SK-N-MC (cell line): ENCODE data around the gene TAS2R1.
"Not testable (repeated sequence)": the region's sequence is repeated elsewhere in the genome, so short reads cannot be mapped to it uniquely, and the experiment has no call there.

Source experiments
- DNase-seq: peaks from one replicate; pipeline ENCODE4 v3.0.0-alpha.2; 2011; ENCODE audit warnings: low read depth, low spot score
- H3K27ac ChIP-seq: fragments of 200-600 bp; sonication (generic); 2 replicates; pipeline ENCODE4 v1.5.1; 2016; ENCODE audit warnings: mixed run types
- H3K36me3 ChIP-seq: fragments of 200-600 bp; sonication (generic); 2 replicates; pipeline ENCODE4 v1.6.1; 2017; ENCODE audit warnings: antibody characterized with exemption, low read length, mixed read lengths; ENCODE audit not compliant: insufficient read depth
- H3K4me3 ChIP-seq: fragments of 200-600 bp; sonication (generic); 2 replicates; pipeline ENCODE4 v1.5.1; 2016
- H3K9ac ChIP-seq: fragments of 200-600 bp; sonication (generic); 2 replicates; pipeline ENCODE4 v1.8.0; 2017; ENCODE audit warnings: mixed run types, mixed read lengths; ENCODE audit not compliant: insufficient read length
- H3K9me3 ChIP-seq: fragments of 200-600 bp; sonication (generic); 2 replicates; pipeline ENCODE4 v1.6.1; 2017; ENCODE audit warnings: low read depth, mild to moderate bottlenecking, antibody characterized with exemption, low read length, moderate library complexity, mixed read lengths
- EZH2 ChIP-seq: fragments of 200-600 bp; sonication (generic); IDR thresholded peaks from one replicate; pipeline ENCODE4 v1.6.1; 2017; ENCODE audit warnings: antibody characterized with exemption
- FOXP2 ChIP-seq: optimal IDR thresholded peaks from 2 replicates; pipeline ENCODE3; 2011; ENCODE audit warnings: mild to moderate bottlenecking, moderate library complexity; ENCODE audit not compliant: insufficient read depth; ENCODE audit errors: extremely low read length, control extremely low read depth
- POLR2AphosphoS5 ChIP-seq: IDR thresholded peaks from 2 replicates; pipeline ENCODE4 v1.6.1; 2012; ENCODE audit warnings: mild to moderate bottlenecking, low read depth, low read length, borderline replicate concordance

Gene TAS2R1

DNA sequence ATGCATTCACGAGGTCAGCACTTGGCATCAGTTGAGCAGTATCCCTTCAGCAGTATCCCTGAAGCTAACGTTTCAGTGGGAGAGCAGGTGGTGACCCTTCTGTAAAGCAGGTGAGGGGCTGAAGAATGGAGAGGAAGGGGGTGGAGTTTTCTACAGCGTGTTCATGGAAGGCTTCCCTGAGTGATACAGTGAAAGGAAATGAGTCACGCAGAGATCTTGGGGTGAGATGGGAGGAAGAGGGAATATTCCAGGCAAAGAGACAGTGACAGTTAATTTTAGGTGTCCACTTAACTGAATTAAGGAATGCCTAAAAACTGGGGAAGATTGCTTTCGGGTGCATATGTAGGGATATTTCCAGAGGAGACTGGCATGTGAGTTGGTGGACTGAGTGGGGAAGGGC is 25.7 kb downstream of the TAS2R1 start:
- Histone ChIP-seq H3K27ac (no peak overlapping the region), H3K9me3 (no peaks in the 10 kb centered on the region), H3K9ac (no peak overlapping the region), H3K36me3 (no peaks in the 10 kb centered on the region), H3K4me3 (no peak overlapping the region)
- DNase-seq: no peak
- TF ChIP-seq POLR2AphosphoS5 (no peak), EZH2 (no peak), FOXP2 (no peak)

DNA sequence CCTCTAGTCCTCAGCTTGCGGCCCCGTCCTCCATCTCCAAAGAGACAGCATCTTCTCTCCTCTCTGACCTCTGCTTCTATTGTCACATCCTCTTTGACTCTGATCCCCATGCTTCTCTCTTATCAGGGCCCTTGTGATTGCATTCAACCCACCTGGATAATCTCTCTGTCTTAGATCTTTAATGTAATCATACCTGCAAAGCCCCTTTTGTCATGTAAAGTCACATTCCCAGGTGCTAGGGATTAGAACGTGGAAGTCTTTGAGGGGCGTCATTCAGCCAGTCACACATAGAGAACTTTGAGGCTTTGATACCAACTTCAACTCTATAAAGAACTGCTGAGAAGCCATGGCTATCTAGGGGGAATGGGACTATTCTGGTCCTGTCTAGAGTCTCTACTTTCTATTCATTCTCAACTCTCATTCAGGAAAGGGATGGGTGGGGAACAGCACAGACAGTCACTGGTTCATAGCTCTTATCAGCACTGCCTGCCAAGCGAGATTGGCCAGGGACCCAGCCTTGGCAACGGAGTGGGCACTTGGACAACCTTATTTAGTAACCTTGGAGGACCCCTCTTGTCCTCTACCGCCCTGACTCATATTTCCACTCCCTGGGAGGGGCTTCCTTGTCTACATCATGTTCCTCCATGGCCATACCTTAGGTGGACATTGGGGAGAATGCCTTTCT is 29.0 kb downstream of the TAS2R1 start:
- H3K9ac ChIP-seq: no peak overlapping the region
- H3K36me3 ChIP-seq: no peaks in the 10 kb centered on the region
- no peak overlapping the region for H3K27ac ChIP-seq
- TF ChIP-seq FOXP2 (no peak), EZH2 (no peak), POLR2AphosphoS5 (no peak)
- DNase-seq: no peak
- H3K4me3 ChIP-seq: no peak overlapping the region
- H3K9me3 ChIP-seq: no peaks in the 10 kb centered on the region

DNA sequence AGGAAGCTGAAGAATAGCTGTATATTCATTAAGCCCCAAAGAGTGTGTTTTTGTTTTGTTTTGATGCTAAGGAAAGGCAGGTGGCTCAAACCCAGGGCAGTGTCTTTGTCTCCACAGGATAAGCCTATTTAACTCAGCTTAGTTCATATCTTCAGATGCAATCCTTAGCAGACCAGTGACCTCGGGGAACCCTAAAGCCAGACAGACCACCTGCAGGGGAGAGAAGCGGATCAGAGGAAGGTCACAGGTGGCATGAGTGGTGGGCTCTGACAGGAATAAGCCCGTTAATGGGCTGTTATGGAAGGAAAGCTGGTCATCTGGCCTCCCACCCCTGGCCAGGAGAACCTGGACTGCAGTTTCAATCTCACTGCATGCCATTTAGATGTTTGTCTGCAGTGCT is 30.8 kb downstream of the TAS2R1 start:
- Histone ChIP-seq H3K36me3 (no peaks in the 10 kb centered on the region), H3K9me3 (no peaks in the 10 kb centered on the region), H3K27ac (no peak overlapping the region), H3K9ac (no peak overlapping the region), H3K4me3 (no peak overlapping the region)
- no peak for TF ChIP-seq FOXP2
- no peak for TF ChIP-seq EZH2
- no peak for TF ChIP-seq POLR2AphosphoS5
- no peak for DNase-seq

DNA sequence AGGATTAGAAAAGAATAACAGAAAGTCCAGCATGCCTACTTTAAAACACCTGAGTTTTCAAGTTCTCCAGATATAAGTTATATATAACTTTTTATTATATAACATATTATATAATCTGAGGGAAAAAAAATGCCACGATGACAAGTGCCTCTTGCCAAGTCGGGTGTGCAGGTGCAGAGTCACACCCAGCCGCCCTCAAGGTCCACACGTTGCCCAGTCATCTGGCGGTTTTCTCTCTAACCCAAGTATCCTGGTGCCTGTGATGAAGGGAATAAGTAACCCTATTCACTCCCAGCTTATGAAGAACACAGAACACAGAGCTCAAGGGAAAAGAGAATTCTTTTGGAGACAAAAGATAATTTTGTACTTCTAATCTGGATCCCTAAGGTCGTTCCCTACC is 31.8 kb downstream of the TAS2R1 start:
- not testable (repeated sequence) for H3K27ac ChIP-seq, H3K36me3 ChIP-seq, DNase-seq, H3K9me3 ChIP-seq, H3K9ac ChIP-seq, H3K4me3 ChIP-seq

DNA sequence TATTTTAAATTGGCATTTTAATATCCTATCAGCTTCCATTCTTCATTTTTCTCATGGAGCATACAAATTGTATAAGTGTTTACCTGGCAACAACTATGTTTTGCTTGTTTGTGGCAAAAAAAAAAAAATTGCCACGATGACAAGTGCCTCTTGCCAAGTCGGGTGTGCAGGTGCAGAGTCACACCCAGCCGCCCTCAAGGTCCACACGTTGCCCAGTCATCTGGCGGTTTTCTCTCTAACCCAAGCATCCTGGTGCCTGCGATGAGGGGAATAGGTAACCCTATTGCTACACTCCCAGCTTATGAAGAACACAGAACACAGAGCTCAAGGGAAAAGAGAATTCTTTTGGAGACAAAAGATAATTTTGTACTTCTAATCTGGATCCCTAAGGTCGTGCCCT is 32.8 kb downstream of the TAS2R1 start:
- DNase-seq, H3K9me3 ChIP-seq, H3K9ac ChIP-seq, H3K27ac ChIP-seq, H3K36me3 ChIP-seq, H3K4me3 ChIP-seq: not testable (repeated sequence)

DNA sequence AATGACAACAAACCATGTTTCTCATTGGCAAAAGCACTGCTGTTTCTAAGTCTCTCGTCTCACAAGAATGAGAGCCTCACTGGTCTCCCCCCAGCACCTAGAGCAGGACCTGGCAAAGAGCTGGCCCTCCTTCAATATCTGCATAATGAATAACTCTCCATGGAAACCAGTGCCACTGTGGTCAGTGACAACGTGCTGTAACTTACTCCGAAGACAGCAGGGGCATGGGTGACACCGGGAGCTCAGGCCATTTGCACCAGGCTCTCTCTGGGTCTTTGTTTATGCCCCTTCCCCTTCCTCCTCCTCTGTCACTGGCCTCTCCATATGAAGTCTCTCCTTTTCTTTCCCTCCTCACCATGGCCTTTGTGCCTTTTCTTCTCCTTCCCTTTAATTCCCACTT is 33.3 kb downstream of the TAS2R1 start:
- Histone ChIP-seq H3K36me3 (no peaks in the 10 kb centered on the region), H3K27ac (no peak overlapping the region), H3K9me3 (no peaks in the 10 kb centered on the region), H3K9ac (no peak overlapping the region), H3K4me3 (no peak overlapping the region)
- TF ChIP-seq POLR2AphosphoS5 (no peak), FOXP2 (no peak), EZH2 (no peak)
- DNase-seq: no peak

DNA sequence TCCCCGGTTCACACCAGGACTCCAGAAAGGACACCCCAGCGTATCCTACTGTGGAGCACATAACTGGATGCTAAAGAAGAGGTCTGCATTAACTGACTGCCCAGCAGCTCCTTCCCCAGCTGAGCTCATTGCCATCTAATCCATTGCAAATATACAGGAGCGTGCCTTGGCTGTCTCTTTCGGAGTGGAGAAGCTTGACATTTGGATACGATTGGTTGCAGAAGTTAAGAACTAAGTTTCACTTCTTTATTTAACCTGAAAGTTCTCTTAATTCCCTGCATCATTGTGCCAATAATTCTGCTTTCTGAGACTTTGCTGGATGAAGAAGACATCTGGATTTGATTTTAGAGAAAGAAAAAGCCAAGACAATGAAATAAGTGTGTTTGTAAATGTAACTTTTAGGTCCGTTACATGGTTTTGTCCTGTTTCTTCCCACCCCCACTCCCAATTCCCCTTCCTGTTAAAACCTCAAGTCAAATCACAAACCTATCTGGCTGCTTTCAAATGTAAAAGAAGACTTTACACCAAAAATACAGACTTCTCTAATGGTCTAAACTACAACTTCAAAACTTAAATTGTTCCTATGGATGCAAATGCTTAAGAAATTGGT is 33.9 kb downstream of the TAS2R1 start:
- H3K9ac ChIP-seq: no peak overlapping the region
- H3K9me3 ChIP-seq: no peaks in the 10 kb centered on the region
- TF ChIP-seq EZH2: no peak
- no peaks in the 10 kb centered on the region for H3K36me3 ChIP-seq
- H3K4me3 ChIP-seq: no peak overlapping the region
- no peak for DNase-seq
- no peak overlapping the region for H3K27ac ChIP-seq

DNA sequence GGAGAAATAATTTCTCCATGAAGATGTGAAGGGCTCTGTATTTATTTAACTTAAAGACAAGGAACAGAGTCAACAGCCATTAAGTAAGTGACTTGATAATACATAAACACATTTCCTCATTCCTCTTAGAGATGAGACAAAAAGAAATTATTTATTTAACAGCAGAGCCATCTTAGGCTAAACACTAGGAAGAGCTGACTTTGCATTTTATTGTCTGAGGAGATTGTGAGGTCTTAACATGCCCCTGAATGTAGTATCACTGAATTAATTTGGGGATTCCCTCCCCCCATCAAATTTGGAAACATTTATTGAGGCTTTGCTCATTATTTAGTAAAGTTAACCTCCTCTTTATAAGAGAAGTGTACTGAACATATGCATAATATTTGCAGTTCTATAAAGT is 35.2 kb downstream of the TAS2R1 start:
- Histone ChIP-seq H3K9ac (no peak overlapping the region), H3K36me3 (no peaks in the 10 kb centered on the region), H3K9me3 (no peaks in the 10 kb centered on the region), H3K4me3 (no peak overlapping the region), H3K27ac (no peak overlapping the region)
- TF ChIP-seq FOXP2: no peak
- no peak for TF ChIP-seq EZH2
- no peak for TF ChIP-seq POLR2AphosphoS5
- no peak for DNase-seq

DNA sequence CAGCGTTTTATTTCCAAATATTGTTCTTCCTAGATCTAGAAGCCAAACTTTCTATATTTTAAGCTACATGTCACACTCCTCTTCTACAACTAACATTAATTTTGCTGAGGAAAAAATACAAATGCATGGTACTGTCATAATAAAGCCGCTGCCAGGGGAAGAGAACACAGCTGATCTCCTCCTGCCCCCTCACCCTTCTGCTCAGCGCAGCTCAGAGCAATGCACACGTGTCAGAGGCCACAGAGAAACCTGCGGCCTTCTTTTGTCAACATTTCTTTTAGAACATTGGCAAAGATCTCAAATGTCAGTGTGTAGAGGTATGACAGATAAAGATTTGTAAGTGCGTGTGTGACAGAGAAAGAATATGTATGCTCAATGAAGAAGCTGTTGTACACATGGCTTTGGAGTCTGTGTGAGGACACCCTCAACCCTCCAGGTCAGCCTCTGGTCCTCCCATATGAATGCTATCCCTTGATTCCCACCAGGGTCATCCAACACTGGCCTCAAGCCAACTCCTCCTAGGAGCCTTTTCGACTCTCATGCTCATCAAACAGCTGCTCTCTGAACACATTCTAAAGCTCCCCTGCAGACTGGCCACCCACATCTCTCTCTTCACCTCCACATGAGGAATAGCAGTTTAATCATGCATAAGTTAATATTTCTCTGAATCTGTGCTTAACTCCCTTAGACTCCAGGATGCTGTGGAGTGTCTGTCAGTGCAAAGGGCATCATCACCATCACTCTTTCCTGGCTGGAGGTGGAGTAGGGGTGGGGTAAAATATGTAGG is 40.9 kb downstream of the TAS2R1 start:
- Histone ChIP-seq H3K36me3 (no peaks in the 10 kb centered on the region), H3K9me3 (no peaks in the 10 kb centered on the region), H3K4me3 (no peak overlapping the region), H3K27ac (no peak overlapping the region), H3K9ac (no peak overlapping the region)
- DNase-seq: no peak
- no peak for TF ChIP-seq FOXP2
- no peak for TF ChIP-seq EZH2
- TF ChIP-seq POLR2AphosphoS5: no peak
